ENCODE measurements around the gene PDE1C.

Gene PDE1C

GRCh38 chr7:32115831-32116230 is 45.6 kb upstream of the PDE1C start:
- TF ChIP-seq, protein P1, sequence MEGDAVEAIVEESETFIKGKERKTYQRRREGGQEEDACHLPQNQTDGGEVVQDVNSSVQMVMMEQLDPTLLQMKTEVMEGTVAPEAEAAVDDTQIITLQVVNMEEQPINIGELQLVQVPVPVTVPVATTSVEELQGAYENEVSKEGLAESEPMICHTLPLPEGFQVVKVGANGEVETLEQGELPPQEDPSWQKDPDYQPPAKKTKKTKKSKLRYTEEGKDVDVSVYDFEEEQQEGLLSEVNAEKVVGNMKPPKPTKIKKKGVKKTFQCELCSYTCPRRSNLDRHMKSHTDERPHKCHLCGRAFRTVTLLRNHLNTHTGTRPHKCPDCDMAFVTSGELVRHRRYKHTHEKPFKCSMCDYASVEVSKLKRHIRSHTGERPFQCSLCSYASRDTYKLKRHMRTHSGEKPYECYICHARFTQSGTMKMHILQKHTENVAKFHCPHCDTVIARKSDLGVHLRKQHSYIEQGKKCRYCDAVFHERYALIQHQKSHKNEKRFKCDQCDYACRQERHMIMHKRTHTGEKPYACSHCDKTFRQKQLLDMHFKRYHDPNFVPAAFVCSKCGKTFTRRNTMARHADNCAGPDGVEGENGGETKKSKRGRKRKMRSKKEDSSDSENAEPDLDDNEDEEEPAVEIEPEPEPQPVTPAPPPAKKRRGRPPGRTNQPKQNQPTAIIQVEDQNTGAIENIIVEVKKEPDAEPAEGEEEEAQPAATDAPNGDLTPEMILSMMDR (IDR thresholded peaks at IDR 0.05; ENCODE audit: low read depth, low read length) = no peak
- no peak for TF ChIP-seq EZH2phosphoT487 (IDR thresholded peaks at IDR 0.05; ENCODE audit: low read depth)
- Histone ChIP-seq H3K4me2 (ENCODE audit: low read length) (no peak overlapping the region), H2AFZ (ENCODE audit: low read depth, low read length) (no peak overlapping the region), H3K9me3 (ENCODE audit: insufficient read depth, low read length) (no peaks in the 10 kb centered on the region), H3K9ac (ENCODE audit: low read length) (no peak overlapping the region), H3K79me2 (ENCODE audit: low read length) (no peaks in the 10 kb centered on the region), H3K27ac (ENCODE audit: low read length) (no peak overlapping the region), H3K4me3 (ENCODE audit: low read length) (no peak overlapping the region), H3K27me3 (ENCODE audit: low read depth, low read length) (no peaks in the 10 kb centered on the region), H3K36me3 (replicated peaks; ENCODE audit: low read depth, low read length) (no peaks in the 10 kb centered on the region), H3K4me1 (ENCODE audit: low read length) (no peaks in the 10 kb centered on the region), H4K20me1 (ENCODE audit: insufficient read depth, low read length) (no peaks in the 10 kb centered on the region)

DNA sequence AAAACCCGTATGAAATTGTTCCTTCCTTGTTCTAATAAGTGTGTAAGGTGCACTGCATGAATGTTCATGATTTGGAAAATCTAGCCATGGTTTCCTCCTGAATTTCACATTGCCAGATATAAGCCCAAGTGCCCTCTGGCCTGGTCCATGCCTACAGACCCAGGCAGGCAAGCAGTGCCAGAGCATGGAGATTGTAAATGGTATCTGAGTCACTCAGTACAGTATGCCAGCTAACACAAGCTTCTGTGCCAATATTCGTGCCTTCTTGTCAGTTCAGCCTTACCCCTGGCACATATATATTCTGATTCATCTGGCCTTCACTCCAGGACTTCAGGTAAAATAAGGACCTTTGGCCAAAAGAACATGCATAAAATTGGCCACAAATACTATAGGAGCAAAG is 38.4 kb upstream of the PDE1C start:
- Histone ChIP-seq H3K9me3 (ENCODE audit: insufficient read depth, low read length) (no peaks in the 10 kb centered on the region), H3K27me3 (ENCODE audit: low read depth, low read length) (no peaks in the 10 kb centered on the region), H3K4me1 (ENCODE audit: low read length) (no peaks in the 10 kb centered on the region), H3K4me3 (ENCODE audit: low read length) (no peak overlapping the region), H4K20me1 (ENCODE audit: insufficient read depth, low read length) (no peaks in the 10 kb centered on the region), H3K4me2 (ENCODE audit: low read length) (no peak overlapping the region), H3K9ac (ENCODE audit: low read length) (no peak overlapping the region), H3K79me2 (ENCODE audit: low read length) (no peaks in the 10 kb centered on the region), H2AFZ (ENCODE audit: low read depth, low read length) (no peak overlapping the region), H3K27ac (ENCODE audit: low read length) (no peak overlapping the region), H3K36me3 (replicated peaks; ENCODE audit: low read depth, low read length) (no peaks in the 10 kb centered on the region)
- no peak for TF ChIP-seq EZH2phosphoT487 (IDR thresholded peaks at IDR 0.05; ENCODE audit: low read depth)
- TF ChIP-seq, protein P1 (IDR thresholded peaks at IDR 0.05; ENCODE audit: low read depth, low read length) = no peak

- no peaks in the 10 kb centered on the region for H3K27me3 ChIP-seq (ENCODE audit: low read depth, low read length)
- TF ChIP-seq EZH2phosphoT487 (IDR thresholded peaks at IDR 0.05; ENCODE audit: low read depth) = no peak
- TF ChIP-seq, protein P1 (IDR thresholded peaks at IDR 0.05; ENCODE audit: low read depth, low read length) = no peak
- no peaks in the 10 kb centered on the region for H4K20me1 ChIP-seq (ENCODE audit: insufficient read depth, low read length)
- H3K4me3 ChIP-seq (ENCODE audit: low read length) = no peak overlapping the region
- H3K79me2 ChIP-seq (ENCODE audit: low read length) = no peaks in the 10 kb centered on the region
- H3K9ac ChIP-seq (ENCODE audit: low read length) = no peak overlapping the region
- H2AFZ ChIP-seq (ENCODE audit: low read depth, low read length) = no peak overlapping the region
- H3K36me3 ChIP-seq (replicated peaks; ENCODE audit: low read depth, low read length) = no peaks in the 10 kb centered on the region
- H3K4me1 ChIP-seq (ENCODE audit: low read length) = no peaks in the 10 kb centered on the region
- H3K9me3 ChIP-seq (ENCODE audit: insufficient read depth, low read length) = no peaks in the 10 kb centered on the region
- no peak overlapping the region for H3K27ac ChIP-seq (ENCODE audit: low read length)
- no peak overlapping the region for H3K4me2 ChIP-seq (ENCODE audit: low read length)
Measured at GRCh38 chr7:32104766-32105165, 34.6 kb upstream of the PDE1C start.

DNA sequence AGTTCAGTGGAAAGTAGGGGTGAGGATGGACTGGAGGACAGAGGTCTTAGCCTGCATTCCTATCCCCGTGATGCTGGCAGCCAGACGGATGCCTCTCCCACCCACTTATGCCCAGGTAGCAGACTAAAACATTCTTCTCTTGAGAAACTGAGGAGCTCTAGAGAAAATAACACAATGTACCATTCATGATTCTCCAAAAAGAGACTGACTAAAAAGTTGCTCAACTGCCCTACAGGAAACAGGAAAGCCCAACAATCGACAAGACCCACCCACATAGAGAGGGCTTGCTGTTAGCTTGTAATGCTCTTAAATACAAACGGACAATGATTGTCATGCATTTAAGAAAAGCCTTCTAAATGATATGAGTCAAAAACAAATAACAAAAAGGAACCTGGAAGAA is 33.2 kb upstream of the PDE1C start:
- no peak for TF ChIP-seq EZH2phosphoT487 (IDR thresholded peaks at IDR 0.05; ENCODE audit: low read depth)
- TF ChIP-seq, protein P1 (IDR thresholded peaks at IDR 0.05; ENCODE audit: low read depth, low read length) = no peak
- no peak overlapping the region for H2AFZ ChIP-seq (ENCODE audit: low read depth, low read length)
- no peak overlapping the region for H3K9ac ChIP-seq (ENCODE audit: low read length)
- no peaks in the 10 kb centered on the region for H4K20me1 ChIP-seq (ENCODE audit: insufficient read depth, low read length)
- no peak overlapping the region for H3K27ac ChIP-seq (ENCODE audit: low read length)
- no peaks in the 10 kb centered on the region for H3K9me3 ChIP-seq (ENCODE audit: insufficient read depth, low read length)
- H3K4me2 ChIP-seq (ENCODE audit: low read length) = no peak overlapping the region
- no peaks in the 10 kb centered on the region for H3K27me3 ChIP-seq (ENCODE audit: low read depth, low read length)
- H3K4me1 ChIP-seq (ENCODE audit: low read length) = no peaks in the 10 kb centered on the region
- no peaks in the 10 kb centered on the region for H3K36me3 ChIP-seq (replicated peaks; ENCODE audit: low read depth, low read length)
- no peak overlapping the region for H3K4me3 ChIP-seq (ENCODE audit: low read length)
- no peaks in the 10 kb centered on the region for H3K79me2 ChIP-seq (ENCODE audit: low read length)

Data from OCI-LY3 (cell line).